Bronchial epithelial cell (primary cell): ENCODE results near the gene CX3CL1. TPM values are rescaled to one million over a fixed set of nuclear protein-coding genes. Genes with fewer than 3 reads are reported as not detected.

ENCODE experiments used
- DNase-seq: peaks from one replicate; pipeline ENCODE4 v3.0.0-alpha.2; 2010; ENCODE audit warnings: low read depth
- FAIRE-seq: peaks from 2 replicates; lab custom pipeline; 2011; peaks lifted over from hg19 to GRCh38; lab: Jason Lieb, UNC
- H3K27me3 ChIP-seq: 2 replicates; pipeline ENCODE4 v1.5.1; 2011; ENCODE audit warnings: low read length; ENCODE audit not compliant: control insufficient read depth, insufficient read depth
- H3K36me3 ChIP-seq: 2 replicates; pipeline ENCODE4 v1.5.1; 2011; ENCODE audit warnings: low read length; ENCODE audit not compliant: control insufficient read depth, insufficient read depth
- H3K4me3 ChIP-seq: 2 replicates; pipeline ENCODE4 v1.5.1; 2011; ENCODE audit warnings: mild to moderate bottlenecking, low read depth, low read length, control low read depth
- total RNA-seq: library from RNA; depleted of rRNA; stranded (reverse); fragments of >200 nt; gene quantifications from 2 replicates; pipeline ENCODE4 v1.2.1, GENCODE V29; 2014
- TF ChIP-seq, protein P1 (sequence below): IDR thresholded peaks from 2 replicates; pipeline ENCODE4 v1.5.1; 2011; ENCODE audit warnings: mild to moderate bottlenecking, moderate library complexity, low read length, control low read depth, inconsistent platforms; ENCODE audit not compliant: insufficient read depth, severe bottlenecking

The CX3CL1 gene
- total RNA-seq, 1 donor from 2014 or later: not detected

DNA sequence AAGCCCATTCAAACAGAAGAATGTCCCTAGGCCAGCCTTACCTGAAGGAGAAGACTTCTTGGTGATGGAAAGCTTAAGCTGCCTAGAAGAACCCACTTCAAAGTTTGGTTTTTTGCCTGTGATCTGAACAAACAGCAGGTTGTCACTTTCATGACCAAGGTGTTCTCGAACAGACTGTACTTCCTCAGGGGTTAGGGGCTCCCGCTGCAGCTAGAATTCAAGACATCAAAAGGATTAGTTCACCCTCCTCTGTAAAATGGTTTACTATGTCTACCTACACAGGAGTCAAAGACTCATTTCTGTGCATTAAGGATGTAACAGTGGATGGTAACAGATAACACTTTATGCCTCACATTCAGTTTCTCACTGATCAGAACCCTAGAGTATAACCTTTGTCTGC, 61.7 kb downstream of the CX3CL1 start:
- H3K36me3 ChIP-seq: peaks cover 30% of the 10 kb centered on the region
- H3K27me3 ChIP-seq: no peaks in the 10 kb centered on the region
- DNase-seq (no peak), FAIRE-seq (no peak)
- TF ChIP-seq, protein P1, sequence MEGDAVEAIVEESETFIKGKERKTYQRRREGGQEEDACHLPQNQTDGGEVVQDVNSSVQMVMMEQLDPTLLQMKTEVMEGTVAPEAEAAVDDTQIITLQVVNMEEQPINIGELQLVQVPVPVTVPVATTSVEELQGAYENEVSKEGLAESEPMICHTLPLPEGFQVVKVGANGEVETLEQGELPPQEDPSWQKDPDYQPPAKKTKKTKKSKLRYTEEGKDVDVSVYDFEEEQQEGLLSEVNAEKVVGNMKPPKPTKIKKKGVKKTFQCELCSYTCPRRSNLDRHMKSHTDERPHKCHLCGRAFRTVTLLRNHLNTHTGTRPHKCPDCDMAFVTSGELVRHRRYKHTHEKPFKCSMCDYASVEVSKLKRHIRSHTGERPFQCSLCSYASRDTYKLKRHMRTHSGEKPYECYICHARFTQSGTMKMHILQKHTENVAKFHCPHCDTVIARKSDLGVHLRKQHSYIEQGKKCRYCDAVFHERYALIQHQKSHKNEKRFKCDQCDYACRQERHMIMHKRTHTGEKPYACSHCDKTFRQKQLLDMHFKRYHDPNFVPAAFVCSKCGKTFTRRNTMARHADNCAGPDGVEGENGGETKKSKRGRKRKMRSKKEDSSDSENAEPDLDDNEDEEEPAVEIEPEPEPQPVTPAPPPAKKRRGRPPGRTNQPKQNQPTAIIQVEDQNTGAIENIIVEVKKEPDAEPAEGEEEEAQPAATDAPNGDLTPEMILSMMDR: no peak
- H3K4me3 ChIP-seq: no peak overlapping the region

Other genes with a start within 250 kb of the CX3CL1 start
- gene PSME3IP1, start 186.5 kb upstream of the CX3CL1 start, total RNA-seq: 62.9 and 70.3 TPM in 2 replicates
- gene RSPRY1, start 186.2 kb upstream of the CX3CL1 start, total RNA-seq: 38.3 and 38.7 TPM in 2 replicates
- gene ARL2BP, start 127.2 kb upstream of the CX3CL1 start, total RNA-seq: 63.8 and 71.3 TPM in 2 replicates
- 3.3 and 13.7 TPM in 2 replicates for gene PLLP, start 87.8 kb upstream of the CX3CL1 start, total RNA-seq
- under 0.01 TPM in 1 of 2 replicates, not detected in the other for gene CCL22, start 13.7 kb upstream of the CX3CL1 start, total RNA-seq
- gene CCL17, start 32.3 kb downstream of the CX3CL1 start, total RNA-seq: not detected in 2 replicates
- gene CIAPIN1, start 74.9 kb downstream of the CX3CL1 start, total RNA-seq: 71.3 and 81.2 TPM in 2 replicates
- gene COQ9, start 75.0 kb downstream of the CX3CL1 start, total RNA-seq: 59.5 and 88.7 TPM in 2 replicates
- 78.7 and 82.1 TPM in 2 replicates for gene POLR2C, start 90.2 kb downstream of the CX3CL1 start, total RNA-seq
- 17.6 and 23.7 TPM in 2 replicates for gene DOK4, start 114.0 kb downstream of the CX3CL1 start, total RNA-seq
- gene CCDC102A, start 164.1 kb downstream of the CX3CL1 start, total RNA-seq: 1.5 and 2.1 TPM in 2 replicates
- not detected in 2 replicates for gene ADGRG5, start 170.2 kb downstream of the CX3CL1 start, total RNA-seq